Measurements from ENCODE around the gene FLOT1.

DNA sequence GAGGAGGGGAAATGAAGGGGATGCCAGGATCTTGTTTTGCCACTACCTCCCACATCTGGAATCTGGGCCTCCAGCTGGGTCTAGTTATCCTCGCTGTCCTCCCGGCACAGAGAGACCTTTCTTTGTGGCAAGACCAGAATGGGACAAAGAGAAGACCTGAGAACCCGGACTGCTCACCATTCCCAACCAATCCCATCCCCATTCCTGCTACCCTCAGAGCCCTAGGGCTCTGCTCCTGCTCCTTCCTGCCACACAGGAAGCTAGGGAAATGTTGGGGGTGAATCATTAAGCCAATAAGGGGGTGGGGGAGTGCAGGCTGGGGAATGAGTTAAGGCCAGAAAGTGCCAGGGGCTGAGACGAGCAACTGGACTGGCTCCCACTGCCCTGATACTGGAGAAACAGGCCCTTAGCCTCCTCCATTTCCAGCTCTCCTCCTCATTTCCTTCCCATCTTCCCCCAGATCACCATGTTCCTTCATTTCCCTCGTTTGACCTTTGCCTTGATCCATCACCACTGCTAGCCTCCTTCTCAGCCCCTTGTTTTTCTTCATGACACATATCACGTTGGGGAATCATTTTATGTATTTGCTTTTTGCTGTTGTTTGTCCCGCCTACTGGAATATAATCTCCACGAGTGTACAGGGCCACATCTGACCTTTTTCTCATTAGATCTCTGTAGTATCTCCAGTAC lies 6.5 kb upstream of the FLOT1 start:
- TF ChIP-seq, protein P1, sequence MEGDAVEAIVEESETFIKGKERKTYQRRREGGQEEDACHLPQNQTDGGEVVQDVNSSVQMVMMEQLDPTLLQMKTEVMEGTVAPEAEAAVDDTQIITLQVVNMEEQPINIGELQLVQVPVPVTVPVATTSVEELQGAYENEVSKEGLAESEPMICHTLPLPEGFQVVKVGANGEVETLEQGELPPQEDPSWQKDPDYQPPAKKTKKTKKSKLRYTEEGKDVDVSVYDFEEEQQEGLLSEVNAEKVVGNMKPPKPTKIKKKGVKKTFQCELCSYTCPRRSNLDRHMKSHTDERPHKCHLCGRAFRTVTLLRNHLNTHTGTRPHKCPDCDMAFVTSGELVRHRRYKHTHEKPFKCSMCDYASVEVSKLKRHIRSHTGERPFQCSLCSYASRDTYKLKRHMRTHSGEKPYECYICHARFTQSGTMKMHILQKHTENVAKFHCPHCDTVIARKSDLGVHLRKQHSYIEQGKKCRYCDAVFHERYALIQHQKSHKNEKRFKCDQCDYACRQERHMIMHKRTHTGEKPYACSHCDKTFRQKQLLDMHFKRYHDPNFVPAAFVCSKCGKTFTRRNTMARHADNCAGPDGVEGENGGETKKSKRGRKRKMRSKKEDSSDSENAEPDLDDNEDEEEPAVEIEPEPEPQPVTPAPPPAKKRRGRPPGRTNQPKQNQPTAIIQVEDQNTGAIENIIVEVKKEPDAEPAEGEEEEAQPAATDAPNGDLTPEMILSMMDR (IDR thresholded peaks at IDR 0.05): no peak
- no peak for TF ChIP-seq POLR2A (IDR thresholded peaks at IDR 0.05)
